ENCODE data around the gene GAA. TPM values are rescaled to one million over a fixed set of nuclear protein-coding genes. Genes with fewer than 3 reads are reported as not detected.
A peak's percentile ranks its signal among the peaks of the same experiment; 100 is the strongest.

GAA gene
- total and polyA plus RNA-seq, 2 of the 13 experiments (the other 11 are each of a cell fraction or from before 2014, with no cell fraction given): 21.6 to 36.4 TPM

- TF ChIP-seq ZNF441 (CRISPR knock-in tag; IDR thresholded peaks at IDR 0.05; ENCODE audit: borderline replicate concordance) (no peak), GABPA (IDR thresholded peaks at IDR 0.05; ENCODE audit: low read depth, low read length) (no peak), GABPA (CRISPR knock-in tag; IDR thresholded peaks at IDR 0.05; ENCODE audit: low read depth) (0 out of 2 replicates have a peak, but pooled peaks have one; percentile 6), ZNF670 (CRISPR knock-in tag; IDR thresholded peaks at IDR 0.05; ENCODE audit: borderline replicate concordance) (no peak), NRL (CRISPR knock-in tag; IDR thresholded peaks at IDR 0.05; ENCODE audit: borderline replicate concordance) (peak; percentile 61; the same call in 1 of the 2 replicates), KDM6A (CRISPR knock-in tag; IDR thresholded peaks at IDR 0.05; ENCODE audit: low read depth) (no peak), MTA3 (CRISPR knock-in tag; IDR thresholded peaks at IDR 0.05) (no peak), TCF7 (IDR thresholded peaks at IDR 0.05; ENCODE audit: low read depth) (no peak), ZNF766 (CRISPR knock-in tag; IDR thresholded peaks at IDR 0.05; ENCODE audit: borderline replicate concordance) (no peak), PHB2 (IDR thresholded peaks at IDR 0.05; ENCODE audit: partially characterized antibody) (no peak), CEBPB (IDR thresholded peaks at IDR 0.05; ENCODE audit: borderline replicate concordance, low read depth, low read length) (peak; percentile 54; the same call in 1 of the 2 replicates), ZNF138 (CRISPR knock-in tag; IDR thresholded peaks at IDR 0.05; ENCODE audit: low read depth) (no peak), ZNF780A (CRISPR knock-in tag; IDR thresholded peaks at IDR 0.05) (no peak), SNAPC5 (CRISPR knock-in tag; IDR thresholded peaks at IDR 0.05; ENCODE audit: borderline replicate concordance) (no peak), GPBP1L1 (CRISPR knock-in tag; IDR thresholded peaks at IDR 0.05) (no peak), TOE1 (CRISPR knock-in tag; IDR thresholded peaks at IDR 0.05) (no peak), MAZ (IDR thresholded peaks at IDR 0.05; ENCODE audit: borderline replicate concordance, low read depth, low read length) (no peak), MAZ (CRISPR knock-in tag; IDR thresholded peaks at IDR 0.05; ENCODE audit: low read depth) (peak; percentile 62; the same call in 1 of the 2 replicates), THAP8 (CRISPR knock-in tag; IDR thresholded peaks at IDR 0.05; ENCODE audit: borderline replicate concordance) (no peak), SNAPC4 (CRISPR knock-in tag; IDR thresholded peaks at IDR 0.05) (no peak), DR1 (CRISPR knock-in tag; IDR thresholded peaks at IDR 0.05) (no peak), CCAR2 (optimal IDR thresholded peaks at IDR 0.05; ENCODE audit: low read depth, low read length) (peak; percentile 26), RBAK (CRISPR knock-in tag; IDR thresholded peaks at IDR 0.05) (no peak)
These were observed 32.8 kb upstream of the GAA start (continued) for GRCh38 chr17:80068301-80069222.

Measured in HepG2 (cell line).